ENCODE results near the gene SLC39A13. TPM values are rescaled to one million over a fixed set of nuclear protein-coding genes. Genes with fewer than 3 reads are reported as not detected.

Gene SLC39A13
- total RNA-seq, 2 experiments from 2014 or later = 36.6 to 39.2 TPM

DNA sequence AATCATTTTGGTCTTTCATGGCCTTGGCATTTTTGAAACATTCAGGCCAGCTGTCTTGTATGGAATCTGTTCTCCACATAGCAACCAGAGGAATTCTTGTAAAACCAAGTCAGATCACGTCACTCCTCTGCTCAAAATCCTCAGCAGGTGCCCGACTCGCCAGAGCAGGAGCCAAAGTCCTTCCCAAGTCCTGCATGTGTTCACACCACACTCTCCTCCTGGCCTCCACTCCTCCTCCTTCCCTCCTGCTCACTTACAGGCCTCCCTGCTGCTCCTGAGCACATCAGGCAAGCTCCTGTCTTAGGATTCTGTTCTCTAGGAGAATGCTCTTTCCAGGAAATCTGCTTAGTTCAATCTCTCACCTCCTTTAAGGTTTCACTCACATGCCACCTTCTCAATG is 24.8 kb downstream of the SLC39A13 start:
- ChIA-PET POLR2A (no interaction called here), CTCF (no interaction called here)
- no peak overlapping the region for H3K27ac Mint-ChIP-seq
- Histone ChIP-seq H3K36me3 (ENCODE audit: insufficient read depth, low read length) (no peaks in the 10 kb centered on the region), H3K4me1 (ENCODE audit: insufficient read depth, low read length) (no peaks in the 10 kb centered on the region), H3K27ac (ENCODE audit: low read depth in 1 of 2, low read length in 2 of 2) (no peak overlapping the region), H3K4me3 (ENCODE audit: low read length) (no peak overlapping the region), H3K9me3 (ENCODE audit: control insufficient read depth in 1 of 2, insufficient read depth in 1 of 2, low read length in 2 of 2) (peaks cover 0 to 10% of the 10 kb centered on the region in 2 experiments), H3K27me3 (ENCODE audit: control insufficient read depth in 1 of 2, insufficient read depth in 2 of 2, low read length in 2 of 2) (no peaks in the 10 kb centered on the region)
- TF ChIP-seq CTCF (IDR thresholded peaks at IDR 0.05) = no peak
- no peaks in the 10 kb centered on the region for H3K36me3 Mint-ChIP-seq (ENCODE audit: low read depth)
- no peak for DNase-seq
- no peaks in the 10 kb centered on the region for H3K9me3 Mint-ChIP-seq
- no peak overlapping the region for H3K4me3 Mint-ChIP-seq
- ATAC-seq (ENCODE audit: poor library complexity) = no peak
- H3K27me3 Mint-ChIP-seq = no peaks in the 10 kb centered on the region
- H3K4me1 Mint-ChIP-seq (ENCODE audit: low read depth) = no peaks in the 10 kb centered on the region
- intact Hi-C loops (cut with DNase I, micrococcal nuclease) = no loop called here

DNA sequence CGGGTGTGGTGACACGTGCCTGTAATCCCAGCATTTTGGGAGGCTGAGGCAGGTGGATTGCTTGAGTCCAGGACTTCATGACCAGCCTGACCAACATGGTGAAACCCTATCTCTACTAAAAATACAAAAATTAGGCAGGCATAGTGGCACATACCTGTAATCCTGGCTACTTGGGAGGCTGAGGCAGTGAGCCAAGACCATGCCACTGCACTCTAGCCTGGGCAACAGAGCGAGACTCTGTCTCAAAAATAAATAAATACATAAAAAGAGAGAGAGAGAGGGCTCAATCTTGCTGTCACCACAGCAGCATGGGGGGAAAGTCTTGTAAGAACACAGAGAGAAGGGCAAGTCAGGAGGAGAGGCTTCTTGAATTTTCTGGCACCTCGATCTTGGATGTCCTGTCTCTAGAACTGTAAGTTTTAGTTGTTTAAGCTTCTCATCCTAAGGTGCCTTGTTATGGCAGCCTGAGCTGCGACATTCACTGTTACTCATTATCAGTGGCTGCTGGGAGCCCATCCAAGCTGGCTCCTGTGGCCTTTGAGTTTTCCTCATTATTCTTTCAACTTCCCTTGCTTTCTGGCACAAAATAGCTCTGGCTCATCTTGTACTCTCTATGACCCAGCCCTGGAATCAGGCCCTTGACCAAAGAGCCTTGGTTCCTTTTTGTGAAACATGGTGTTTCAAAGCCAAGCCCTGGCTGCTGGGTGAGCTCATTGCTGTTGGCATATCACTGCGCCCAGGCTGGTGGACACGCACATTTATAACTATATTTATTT is 25.8 kb downstream of the SLC39A13 start:
- no peak overlapping the region for H3K4me3 ChIP-seq (ENCODE audit: low read length)
- ChIA-PET POLR2A (interaction anchor here (0.6 kb wide), 1 partner anchor 133 kb away, joined by 4 read pairs; no protein-coding TSS in a partner anchor), CTCF (no interaction called here)
- intact Hi-C loops (cut with DNase I, micrococcal nuclease) = no loop called here
- H3K9me3 ChIP-seq (ENCODE audit: control insufficient read depth in 1 of 2, insufficient read depth in 1 of 2, low read length in 2 of 2) = peaks cover 0 to 10% of the 10 kb centered on the region in 2 experiments
- Mint-ChIP-seq H3K4me1 (ENCODE audit: low read depth) (no peaks in the 10 kb centered on the region), H3K27me3 (no peaks in the 10 kb centered on the region), H3K36me3 (ENCODE audit: low read depth) (no peaks in the 10 kb centered on the region), H3K4me3 (no peak overlapping the region), H3K27ac (no peak overlapping the region), H3K9me3 (no peaks in the 10 kb centered on the region)
- no peaks in the 10 kb centered on the region for H3K27me3 ChIP-seq (ENCODE audit: control insufficient read depth in 1 of 2, insufficient read depth in 2 of 2, low read length in 2 of 2)
- H3K4me1 ChIP-seq (ENCODE audit: insufficient read depth, low read length) = no peaks in the 10 kb centered on the region
- H3K36me3 ChIP-seq (ENCODE audit: insufficient read depth, low read length) = no peaks in the 10 kb centered on the region
- DNase-seq (no peak), ATAC-seq (ENCODE audit: poor library complexity) (no peak)
- no peak overlapping the region for H3K27ac ChIP-seq (ENCODE audit: low read depth in 1 of 2, low read length in 2 of 2)
- TF ChIP-seq CTCF (IDR thresholded peaks at IDR 0.05) = no peak

DNA sequence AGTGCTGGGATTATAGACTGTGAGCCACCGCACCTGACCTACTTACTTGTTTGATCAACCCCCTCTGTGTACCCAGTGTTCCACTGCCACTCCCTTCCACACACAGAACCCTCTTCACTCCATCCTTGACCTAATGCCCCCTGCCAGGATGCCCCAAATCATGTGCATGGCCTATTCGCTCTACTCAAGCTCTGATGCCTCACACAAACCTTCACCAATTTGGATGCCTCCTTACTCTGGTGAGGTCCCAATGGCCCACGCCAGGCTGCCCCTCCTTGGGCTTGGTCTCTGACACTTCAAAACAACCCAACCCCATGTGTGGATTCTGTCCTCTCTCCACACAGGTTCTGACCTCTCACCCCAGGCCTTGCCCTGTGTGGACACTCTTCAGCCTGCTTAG is 27.3 kb downstream of the SLC39A13 start:
- intact Hi-C loops (cut with DNase I, micrococcal nuclease) = no loop called here
- no peak overlapping the region for H3K27ac Mint-ChIP-seq
- Histone ChIP-seq H3K4me3 (ENCODE audit: low read length) (no peak overlapping the region), H3K4me1 (ENCODE audit: insufficient read depth, low read length) (no peaks in the 10 kb centered on the region), H3K9me3 (ENCODE audit: control insufficient read depth in 1 of 2, insufficient read depth in 1 of 2, low read length in 2 of 2) (peaks cover 0 to 10% of the 10 kb centered on the region in 2 experiments), H3K36me3 (ENCODE audit: insufficient read depth, low read length) (no peaks in the 10 kb centered on the region), H3K27me3 (ENCODE audit: control insufficient read depth in 1 of 2, insufficient read depth in 2 of 2, low read length in 2 of 2) (no peaks in the 10 kb centered on the region), H3K27ac (ENCODE audit: low read depth in 1 of 2, low read length in 2 of 2) (no peak overlapping the region)
- H3K9me3 Mint-ChIP-seq = no peaks in the 10 kb centered on the region
- H3K4me3 Mint-ChIP-seq = no peak overlapping the region
- TF ChIP-seq CTCF (IDR thresholded peaks at IDR 0.05) = no peak
- H3K4me1 Mint-ChIP-seq (ENCODE audit: low read depth) = no peaks in the 10 kb centered on the region
- ChIA-PET POLR2A (no interaction called here), CTCF (no interaction called here)
- DNase-seq = no peak
- no peaks in the 10 kb centered on the region for H3K36me3 Mint-ChIP-seq (ENCODE audit: low read depth)
- no peak for ATAC-seq (ENCODE audit: poor library complexity)
- no peaks in the 10 kb centered on the region for H3K27me3 Mint-ChIP-seq

Measured in CD4-positive, alpha-beta T cell (primary cell).